GM21723 (cell line): ENCODE data around the gene DLX5.

Experiments
- ATAC-seq: cut with Tn5 transposase; IDR thresholded peaks from one replicate; pipeline ENCODE4 v1.9.1; 2021; ENCODE audit warnings: mild to moderate bottlenecking, moderate library complexity; ENCODE audit not compliant: unreplicated experiment

The DLX5 gene

GRCh38 chr7:96992192-96993005, 32.2 kb downstream of the DLX5 start:
- ATAC-seq = no peak

- ATAC-seq = no peak
These were observed 33.0 kb downstream of the DLX5 start for GRCh38 chr7:96991546-96992191.

- no peak for ATAC-seq
These were observed 34.7 kb downstream of the DLX5 start for GRCh38 chr7:96989859-96990317.

- no peak for ATAC-seq
These were observed 35.3 kb downstream of the DLX5 start for GRCh38 chr7:96989241-96989858.

- ATAC-seq = no peak
These were observed 36.9 kb downstream of the DLX5 start for GRCh38 chr7:96987719-96988118.

GRCh38 chr7:96986901-96987300, 37.7 kb downstream of the DLX5 start:
- no peak for ATAC-seq

- ATAC-seq = no peak
These were observed 38.6 kb downstream of the DLX5 start for GRCh38 chr7:96985992-96986391.

- no peak for ATAC-seq
These were observed 42.0 kb downstream of the DLX5 start for GRCh38 chr7:96982586-96982985.

- ATAC-seq = no peak
These were observed 44.9 kb downstream of the DLX5 start for GRCh38 chr7:96979551-96980276.

- no peak for ATAC-seq
These were observed 47.2 kb downstream of the DLX5 start for GRCh38 chr7:96977445-96977844.

GRCh38 chr7:96976106-96976505, 48.5 kb downstream of the DLX5 start:
- no peak for ATAC-seq

GRCh38 chr7:96973986-96974385, 50.6 kb downstream of the DLX5 start:
- ATAC-seq = no peak

GRCh38 chr7:96970739-96971138, 53.9 kb downstream of the DLX5 start:
- ATAC-seq = no peak
